BJ (cell line): ENCODE results near the gene DLL4. TPM values are rescaled to one million over a fixed set of nuclear protein-coding genes. Genes with fewer than 3 reads are reported as not detected.
"Not testable (repeated sequence)": the region's sequence is repeated elsewhere in the genome, so short reads cannot be mapped to it uniquely, and the experiment has no call there.

ENCODE experiments used
- CTCF ChIA-PET: fragments of 350-600 bp; formaldehyde crosslinking; extraction: SDS; loops from one replicate; lab custom pipeline; 2021; ENCODE audit warnings: antibody characterized with exemption, inconsistent platforms; lab: Yijun Ruan, JAX
- POLR2A ChIA-PET: fragments of 300-600 bp; sonication (Branson Sonifier 250); formaldehyde crosslinking; extraction: SDS; loops from one replicate; lab custom pipeline; 2021; ENCODE audit warnings: antibody characterized with exemption; lab: Charles Lee
- DNase-seq: peaks from one replicate; pipeline ENCODE4 v3.0.0-alpha.2; 2011; ENCODE audit warnings: low read depth
- H3K27me3 ChIP-seq: 2 replicates; pipeline ENCODE4 v1.6.0; 2011; ENCODE audit warnings: low read length; ENCODE audit not compliant: control insufficient read depth, insufficient read depth
- H3K36me3 ChIP-seq: 2 replicates; pipeline ENCODE4 v1.5.1; 2011; ENCODE audit warnings: low read length; ENCODE audit not compliant: control insufficient read depth, insufficient read depth
- H3K4me3 ChIP-seq: 2 replicates; pipeline ENCODE4 v1.5.1; 2011; ENCODE audit warnings: low read depth, mild to moderate bottlenecking, control low read depth, low read length
- polyA plus RNA-seq: library from polyadenylated mRNA; depleted of rRNA; stranded (reverse); fragments of >200 nt; gene quantifications from 2 replicates; pipeline ENCODE4 v1.2.3, GENCODE V29; 2011
- TF ChIP-seq, protein P1 (sequence below): IDR thresholded peaks from 2 replicates; pipeline ENCODE4 v1.5.1; 2011; ENCODE audit warnings: low read depth, mild to moderate bottlenecking, control low read depth, inconsistent platforms, low read length, moderate library complexity; ENCODE audit not compliant: insufficient read depth

The DLL4 gene
- polyA plus RNA-seq, 1 experiment: 0.47 TPM

DNA sequence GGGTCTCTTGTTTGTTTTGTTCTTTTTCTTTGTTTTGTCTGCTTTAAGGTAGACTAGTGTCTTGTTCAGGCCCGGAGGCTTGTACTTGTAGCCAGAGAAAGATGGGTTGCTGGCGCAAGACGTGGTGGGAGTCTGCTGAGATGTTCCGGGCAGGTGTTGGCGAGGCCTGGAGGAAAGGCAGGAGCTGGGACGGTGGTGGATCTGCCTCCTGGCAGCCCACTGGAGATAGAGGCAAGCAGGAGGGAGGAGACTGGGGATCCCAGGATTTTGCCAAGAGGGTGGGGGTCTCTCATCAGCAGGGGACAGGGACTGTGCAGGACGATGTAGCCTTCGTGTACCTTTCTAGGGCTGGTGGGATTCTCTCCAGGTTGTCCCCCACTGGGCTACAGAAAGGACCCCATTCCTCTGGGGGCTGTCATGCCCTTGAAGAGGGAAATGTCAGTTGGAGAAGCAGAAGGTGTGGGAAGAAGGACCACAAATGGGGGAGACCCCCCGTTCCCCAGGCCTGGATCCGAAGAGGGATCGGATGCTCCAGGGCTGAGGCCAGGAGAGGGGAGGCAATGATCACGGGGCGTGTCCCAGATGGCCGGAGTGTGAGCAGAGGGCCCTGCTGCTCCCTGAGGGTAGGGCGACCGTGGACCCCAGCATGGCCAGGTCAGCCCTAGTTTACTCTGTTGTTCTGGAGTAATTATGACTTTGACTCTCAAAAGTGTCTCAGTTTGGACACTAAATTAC is 31.2 kb downstream of the DLL4 start:
- TF ChIP-seq, protein P1, sequence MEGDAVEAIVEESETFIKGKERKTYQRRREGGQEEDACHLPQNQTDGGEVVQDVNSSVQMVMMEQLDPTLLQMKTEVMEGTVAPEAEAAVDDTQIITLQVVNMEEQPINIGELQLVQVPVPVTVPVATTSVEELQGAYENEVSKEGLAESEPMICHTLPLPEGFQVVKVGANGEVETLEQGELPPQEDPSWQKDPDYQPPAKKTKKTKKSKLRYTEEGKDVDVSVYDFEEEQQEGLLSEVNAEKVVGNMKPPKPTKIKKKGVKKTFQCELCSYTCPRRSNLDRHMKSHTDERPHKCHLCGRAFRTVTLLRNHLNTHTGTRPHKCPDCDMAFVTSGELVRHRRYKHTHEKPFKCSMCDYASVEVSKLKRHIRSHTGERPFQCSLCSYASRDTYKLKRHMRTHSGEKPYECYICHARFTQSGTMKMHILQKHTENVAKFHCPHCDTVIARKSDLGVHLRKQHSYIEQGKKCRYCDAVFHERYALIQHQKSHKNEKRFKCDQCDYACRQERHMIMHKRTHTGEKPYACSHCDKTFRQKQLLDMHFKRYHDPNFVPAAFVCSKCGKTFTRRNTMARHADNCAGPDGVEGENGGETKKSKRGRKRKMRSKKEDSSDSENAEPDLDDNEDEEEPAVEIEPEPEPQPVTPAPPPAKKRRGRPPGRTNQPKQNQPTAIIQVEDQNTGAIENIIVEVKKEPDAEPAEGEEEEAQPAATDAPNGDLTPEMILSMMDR: no peak
- CTCF ChIA-PET: interaction anchor here (0.9 to 1.7 kb wide), 2 partner anchors 19 to 102 kb away, joined by 3 to 4 read pairs; no protein-coding TSS in a partner anchor
- no peak for DNase-seq
- Histone ChIP-seq H3K27me3 (no peaks in the 10 kb centered on the region), H3K4me3 (no peak overlapping the region), H3K36me3 (peaks cover 16% of the 10 kb centered on the region)
- POLR2A ChIA-PET: no interaction called here

DNA sequence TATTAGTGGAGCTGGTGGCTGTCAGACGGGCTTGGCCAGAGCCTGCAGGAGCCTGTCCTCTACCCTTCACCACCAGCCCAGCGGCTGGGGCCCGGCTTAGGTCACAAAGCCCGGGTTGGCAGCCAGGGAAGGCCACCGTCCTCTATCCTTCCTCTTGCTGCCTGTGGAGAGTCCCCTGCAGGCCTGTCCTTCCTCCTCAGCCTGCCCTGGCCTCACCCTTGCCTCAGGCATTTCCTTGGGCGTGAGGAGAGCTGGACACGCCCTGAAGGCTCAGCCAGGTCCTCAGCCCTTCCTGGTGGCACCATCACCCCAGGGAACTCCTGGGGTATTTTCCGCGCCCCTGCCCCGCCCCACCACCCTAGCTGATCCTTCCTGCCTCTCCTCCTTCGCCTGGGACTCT is 31.8 kb downstream of the DLL4 start:
- H3K4me3 ChIP-seq: no peak overlapping the region
- H3K27me3 ChIP-seq: no peaks in the 10 kb centered on the region
- H3K36me3 ChIP-seq: peaks cover 10% of the 10 kb centered on the region
- TF ChIP-seq, protein P1: no peak
- no peak for DNase-seq
- CTCF ChIA-PET: interaction anchor here (0.9 to 1.8 kb wide), 3 partner anchors 14 to 102 kb away, joined by 3 to 4 read pairs (median 3); no protein-coding TSS in a partner anchor
- POLR2A ChIA-PET: no interaction called here

DNA sequence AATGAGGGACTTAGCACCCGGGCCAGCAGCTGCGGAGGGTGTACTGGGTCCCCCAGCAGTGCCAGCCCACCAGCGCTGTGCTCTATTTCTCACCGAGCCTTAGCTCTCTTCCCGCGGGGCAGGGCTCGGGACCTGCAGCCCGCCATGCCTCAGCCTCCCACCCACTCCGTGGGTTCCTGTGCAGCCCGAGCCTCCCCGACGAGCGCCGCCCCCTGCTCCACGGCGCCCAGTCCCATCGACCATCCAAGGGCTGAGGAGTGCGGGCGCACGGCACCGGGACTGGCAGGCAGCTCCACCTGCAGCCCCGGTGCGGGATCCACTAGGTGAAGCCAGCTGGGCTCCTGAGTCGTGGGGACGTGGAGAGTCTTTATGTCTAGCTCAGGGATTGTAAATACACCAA is 32.6 kb downstream of the DLL4 start:
- H3K4me3 ChIP-seq, POLR2A ChIA-PET, H3K27me3 ChIP-seq, DNase-seq, H3K36me3 ChIP-seq: not testable (repeated sequence)
- CTCF ChIA-PET: interaction anchor here (1.7 to 1.8 kb wide), 3 partner anchors 13 to 56 kb away, joined by 3 to 4 read pairs (median 3); no protein-coding TSS in a partner anchor

DNA sequence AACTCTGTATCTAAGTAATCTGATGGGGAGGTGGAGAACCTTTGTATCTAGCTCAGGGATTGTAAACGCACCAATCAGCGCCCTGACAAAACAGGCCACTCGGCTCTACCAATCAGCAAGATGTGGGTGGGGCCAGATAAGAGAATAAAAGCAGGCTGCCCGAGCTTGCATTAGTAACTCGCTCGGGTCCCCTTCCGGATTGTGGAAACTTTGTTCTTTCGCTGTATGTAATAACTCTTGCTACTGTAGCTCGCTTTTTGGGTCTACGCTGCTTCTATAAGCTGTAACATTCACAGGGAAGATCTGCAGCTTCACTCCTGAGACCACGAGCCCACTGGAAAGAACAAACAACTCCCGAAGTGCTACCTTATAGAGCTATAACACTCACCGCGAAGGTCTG is 33.2 kb downstream of the DLL4 start:
- CTCF ChIA-PET: interaction anchor here (0.6 to 1.8 kb wide), 5 partner anchors 10 to 56 kb away, joined by 3 to 4 read pairs (median 3); no protein-coding TSS in a partner anchor
- H3K27me3 ChIP-seq, DNase-seq, H3K4me3 ChIP-seq, POLR2A ChIA-PET, H3K36me3 ChIP-seq: not testable (repeated sequence)

DNA sequence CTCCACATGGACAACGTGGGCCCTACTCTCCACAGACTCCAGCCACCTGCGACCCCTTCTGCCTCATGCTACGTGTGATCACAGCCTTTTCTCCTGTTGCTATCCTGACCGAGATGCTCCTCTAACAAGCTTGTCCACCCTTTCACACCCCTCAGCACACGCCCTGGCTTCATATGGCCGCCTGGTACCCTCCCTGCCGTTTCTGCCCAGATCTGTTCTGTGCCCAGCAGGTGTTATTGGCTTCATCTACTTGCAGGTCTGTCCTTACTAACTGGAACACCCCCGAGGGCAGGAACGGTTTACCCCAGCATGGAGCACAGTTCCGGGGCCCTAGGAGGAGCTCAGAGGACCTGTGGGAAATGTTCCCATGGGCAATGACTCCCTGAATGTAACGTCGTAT is 34.1 kb downstream of the DLL4 start:
- ChIA-PET CTCF (interaction anchor here (0.8 to 1.7 kb wide), 5 partner anchors 11 to 59 kb away, joined by 3 to 6 read pairs (median 4); no protein-coding TSS in a partner anchor), POLR2A (no interaction called here)
- H3K36me3 ChIP-seq: no peaks in the 10 kb centered on the region
- H3K27me3 ChIP-seq: no peaks in the 10 kb centered on the region
- DNase-seq: no peak
- TF ChIP-seq, protein P1: no peak
- no peak overlapping the region for H3K4me3 ChIP-seq

DNA sequence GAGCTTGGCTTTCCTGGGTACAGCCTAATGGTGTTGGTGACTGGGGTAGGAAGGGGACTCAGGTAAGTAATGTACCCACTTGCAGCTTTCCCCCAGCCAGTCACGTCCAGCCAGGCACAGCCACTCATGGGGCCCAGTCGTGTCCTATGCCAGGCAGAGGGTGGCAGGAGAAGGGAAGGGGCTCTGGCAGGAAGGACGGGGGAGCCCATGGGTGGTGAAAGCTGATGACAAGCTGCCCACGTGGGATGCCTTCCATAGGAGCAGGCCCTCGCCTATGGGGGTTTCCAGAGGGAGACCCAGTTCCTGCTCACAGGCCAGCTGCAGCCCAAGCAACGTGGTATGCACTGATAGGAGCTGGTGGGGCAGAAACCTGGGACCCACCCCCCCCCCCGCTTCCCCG is 34.9 kb downstream of the DLL4 start:
- TF ChIP-seq, protein P1: no peak
- no peak overlapping the region for H3K4me3 ChIP-seq
- ChIA-PET CTCF (interaction anchor here (0.9 to 1.3 kb wide), 3 partner anchors 23 to 60 kb away, joined by 4 to 6 read pairs (median 4); no protein-coding TSS in a partner anchor), POLR2A (no interaction called here)
- no peaks in the 10 kb centered on the region for H3K36me3 ChIP-seq
- DNase-seq: no peak
- H3K27me3 ChIP-seq: no peaks in the 10 kb centered on the region
